ENCODE results near the gene GABRQ. TPM values are rescaled to one million over a fixed set of nuclear protein-coding genes. Genes with fewer than 3 reads are reported as not detected.

GABRQ gene
- not detected in 2 replicates for polyA plus RNA-seq

DNA sequence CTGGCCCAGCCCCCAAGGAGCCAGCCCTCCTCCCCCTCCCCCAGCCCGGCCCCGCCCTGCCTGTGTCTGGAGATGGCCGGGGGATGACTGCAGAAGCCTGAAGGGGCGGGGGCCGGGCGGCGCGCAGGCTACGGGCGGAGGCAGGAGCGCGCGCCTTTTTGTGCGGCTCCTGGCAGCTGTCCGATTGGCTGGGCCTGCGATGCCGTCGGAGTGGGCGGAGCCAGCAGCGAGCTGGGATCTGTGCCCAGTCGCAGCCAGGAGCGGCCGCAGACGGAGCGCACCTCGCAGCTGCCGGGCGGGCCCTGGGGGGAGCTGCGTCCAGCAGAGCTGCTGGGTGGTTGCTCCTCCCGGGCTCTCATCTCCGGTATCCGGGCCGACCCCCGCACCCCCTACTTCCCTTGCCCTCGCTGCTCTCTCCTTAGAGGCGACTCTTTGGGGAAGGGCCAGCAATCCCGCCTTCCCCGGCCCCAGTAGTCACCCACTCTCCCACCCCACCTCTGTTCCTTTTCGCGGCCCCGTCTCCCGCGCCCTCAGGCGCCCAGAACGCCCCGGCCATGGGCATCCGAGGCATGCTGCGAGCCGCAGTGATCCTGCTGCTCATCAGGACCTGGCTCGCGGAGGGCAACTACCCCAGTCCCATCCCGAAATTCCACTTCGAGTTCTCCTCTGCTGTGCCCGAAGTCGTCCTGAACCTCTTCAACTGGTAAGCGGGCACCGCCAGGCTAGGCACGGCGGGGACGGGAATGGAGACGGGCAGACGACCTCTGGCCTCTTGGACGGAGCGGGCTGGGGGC lies at the start of gene GABRQ:
TSS of gene GABRQ (plus strand) at position 247 of the 794 bp plus-strand sequence. CDS start at position 555, 308 bp downstream.

DNA sequence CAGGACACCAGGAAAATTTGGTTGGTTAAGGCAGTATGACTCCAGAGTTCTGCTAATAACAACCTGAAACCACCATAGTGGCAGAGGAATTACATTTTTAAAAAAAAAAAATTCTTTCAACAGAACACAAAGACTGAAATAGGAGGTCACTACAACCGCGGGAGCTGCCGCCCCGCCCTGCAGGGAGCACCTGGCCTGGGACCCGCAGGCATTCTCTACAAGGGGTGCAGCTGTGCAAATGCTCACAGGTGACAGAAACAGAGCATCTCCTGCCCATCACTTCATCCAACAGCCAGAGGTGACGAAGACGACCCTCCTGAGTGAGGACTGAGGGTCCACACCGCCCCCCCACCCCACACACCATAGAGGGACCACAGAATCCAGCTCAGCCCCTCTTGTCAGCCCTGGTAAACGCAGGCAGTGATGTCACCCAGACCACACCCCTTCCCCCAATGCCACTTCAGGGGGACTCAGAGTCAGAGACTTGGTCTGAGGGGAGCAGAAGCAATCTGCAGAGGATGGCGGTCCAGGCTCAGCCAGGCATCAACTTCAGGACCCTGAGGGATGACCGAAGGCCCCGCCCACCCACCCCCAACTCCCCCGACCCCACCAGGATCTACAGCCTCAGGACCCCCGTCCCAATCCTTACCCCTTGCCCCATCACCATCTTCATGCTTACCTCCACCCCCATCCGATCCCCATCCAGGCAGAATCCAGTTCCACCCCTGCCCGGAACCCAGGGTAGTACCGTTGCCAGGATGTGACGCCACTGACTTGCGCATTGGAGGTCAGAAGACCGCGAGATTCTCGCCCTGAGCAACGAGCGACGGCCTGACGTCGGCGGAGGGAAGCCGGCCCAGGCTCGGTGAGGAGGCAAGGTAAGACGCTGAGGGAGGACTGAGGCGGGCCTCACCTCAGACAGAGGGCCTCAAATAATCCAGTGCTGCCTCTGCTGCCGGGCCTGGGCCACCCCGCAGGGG lies 60.5 kb downstream of the GABRQ start, which contains the start of gene MAGEA3:
TSS of gene MAGEA3 (plus strand) at position 843 of the 980 bp plus-strand sequence. CDS start 2,039 bp downstream, outside the sequence.

Other genes starting within 250 kb of the GABRQ start
- gene GABRA3, start 186.6 kb upstream of the GABRQ start, polyA plus RNA-seq: 7.7 and 13.6 TPM in 2 replicates
- gene MAGEA3, start 60.9 kb downstream of the GABRQ start, polyA plus RNA-seq: not detected in 2 replicates
- not detected in 2 replicates for gene CSAG2, start 71.4 kb downstream of the GABRQ start, polyA plus RNA-seq
- not detected in 2 replicates for gene MAGEA2B, start 76.7 kb downstream of the GABRQ start, polyA plus RNA-seq
- gene CSAG1, start 95.8 kb downstream of the GABRQ start, polyA plus RNA-seq: 0.86 TPM in 1 of 2 replicates, not detected in the other
- not detected in 2 replicates for gene MAGEA12, start 95.9 kb downstream of the GABRQ start, polyA plus RNA-seq
- gene MAGEA2, start 115.9 kb downstream of the GABRQ start, polyA plus RNA-seq: not detected in 2 replicates
- gene CSAG3, start 121.3 kb downstream of the GABRQ start, polyA plus RNA-seq: not detected in 2 replicates
- not detected in 2 replicates for gene MAGEA6, start 131.8 kb downstream of the GABRQ start, polyA plus RNA-seq
- gene CETN2, start 192.9 kb downstream of the GABRQ start, polyA plus RNA-seq: 115 and 119 TPM in 2 replicates
- gene NSDHL, start 193.2 kb downstream of the GABRQ start, polyA plus RNA-seq: 16.4 and 20.0 TPM in 2 replicates